ENCODE data around the gene ANKRD13C.

GRCh38 chr1:70265946-70266345 is 88.6 kb downstream of the ANKRD13C start:
- TF ChIP-seq, protein P1, sequence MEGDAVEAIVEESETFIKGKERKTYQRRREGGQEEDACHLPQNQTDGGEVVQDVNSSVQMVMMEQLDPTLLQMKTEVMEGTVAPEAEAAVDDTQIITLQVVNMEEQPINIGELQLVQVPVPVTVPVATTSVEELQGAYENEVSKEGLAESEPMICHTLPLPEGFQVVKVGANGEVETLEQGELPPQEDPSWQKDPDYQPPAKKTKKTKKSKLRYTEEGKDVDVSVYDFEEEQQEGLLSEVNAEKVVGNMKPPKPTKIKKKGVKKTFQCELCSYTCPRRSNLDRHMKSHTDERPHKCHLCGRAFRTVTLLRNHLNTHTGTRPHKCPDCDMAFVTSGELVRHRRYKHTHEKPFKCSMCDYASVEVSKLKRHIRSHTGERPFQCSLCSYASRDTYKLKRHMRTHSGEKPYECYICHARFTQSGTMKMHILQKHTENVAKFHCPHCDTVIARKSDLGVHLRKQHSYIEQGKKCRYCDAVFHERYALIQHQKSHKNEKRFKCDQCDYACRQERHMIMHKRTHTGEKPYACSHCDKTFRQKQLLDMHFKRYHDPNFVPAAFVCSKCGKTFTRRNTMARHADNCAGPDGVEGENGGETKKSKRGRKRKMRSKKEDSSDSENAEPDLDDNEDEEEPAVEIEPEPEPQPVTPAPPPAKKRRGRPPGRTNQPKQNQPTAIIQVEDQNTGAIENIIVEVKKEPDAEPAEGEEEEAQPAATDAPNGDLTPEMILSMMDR (conservative IDR thresholded peaks at IDR 0.05), result no peak
- TF ChIP-seq EZH2 (IDR thresholded peaks at IDR 0.05; ENCODE audit: low read depth), result no peak

Measured in PC-9 (cell line).